ENCODE data around the gene TOMM20L.
A peak's percentile ranks its signal among the peaks of the same experiment; 100 is the strongest.

The TOMM20L gene

DNA sequence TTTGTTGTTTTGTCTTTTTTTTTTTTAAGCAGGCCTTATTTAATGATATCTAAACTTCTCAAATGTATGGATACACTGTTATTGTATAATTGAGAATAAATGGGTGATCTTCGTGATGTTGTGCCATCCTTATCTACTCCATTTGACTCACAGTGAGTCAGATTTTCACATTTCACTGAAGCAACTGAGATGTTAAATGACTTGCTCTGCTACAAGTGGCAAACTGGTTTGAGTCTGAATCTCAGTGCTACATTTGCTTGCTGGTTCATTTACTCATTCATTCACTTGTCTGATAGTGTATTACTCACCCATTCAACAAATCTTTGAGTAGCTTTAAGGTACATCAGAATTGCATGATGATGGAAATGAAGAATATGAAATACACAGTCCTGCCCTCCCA is 34.4 kb downstream of the TOMM20L start:
- H3K4me1 Mint-ChIP-seq = peaks cover 22% of the 10 kb centered on the region
- TF ChIP-seq, protein P1, sequence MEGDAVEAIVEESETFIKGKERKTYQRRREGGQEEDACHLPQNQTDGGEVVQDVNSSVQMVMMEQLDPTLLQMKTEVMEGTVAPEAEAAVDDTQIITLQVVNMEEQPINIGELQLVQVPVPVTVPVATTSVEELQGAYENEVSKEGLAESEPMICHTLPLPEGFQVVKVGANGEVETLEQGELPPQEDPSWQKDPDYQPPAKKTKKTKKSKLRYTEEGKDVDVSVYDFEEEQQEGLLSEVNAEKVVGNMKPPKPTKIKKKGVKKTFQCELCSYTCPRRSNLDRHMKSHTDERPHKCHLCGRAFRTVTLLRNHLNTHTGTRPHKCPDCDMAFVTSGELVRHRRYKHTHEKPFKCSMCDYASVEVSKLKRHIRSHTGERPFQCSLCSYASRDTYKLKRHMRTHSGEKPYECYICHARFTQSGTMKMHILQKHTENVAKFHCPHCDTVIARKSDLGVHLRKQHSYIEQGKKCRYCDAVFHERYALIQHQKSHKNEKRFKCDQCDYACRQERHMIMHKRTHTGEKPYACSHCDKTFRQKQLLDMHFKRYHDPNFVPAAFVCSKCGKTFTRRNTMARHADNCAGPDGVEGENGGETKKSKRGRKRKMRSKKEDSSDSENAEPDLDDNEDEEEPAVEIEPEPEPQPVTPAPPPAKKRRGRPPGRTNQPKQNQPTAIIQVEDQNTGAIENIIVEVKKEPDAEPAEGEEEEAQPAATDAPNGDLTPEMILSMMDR (IDR thresholded peaks at IDR 0.05; ENCODE audit: unreplicated experiment in 3 of 3) = no peak
- no peak overlapping the region for H3K27ac Mint-ChIP-seq
- H3K9me3 Mint-ChIP-seq = no peaks in the 10 kb centered on the region
- H3K36me3 Mint-ChIP-seq (ENCODE audit: low read depth) = peaks cover 25% of the 10 kb centered on the region
- no peaks in the 10 kb centered on the region for H3K27me3 Mint-ChIP-seq (ENCODE audit: low read depth)
- peak overlapping the region; percentile 45 to 69 (median 45) for H3K4me3 Mint-ChIP-seq

DNA sequence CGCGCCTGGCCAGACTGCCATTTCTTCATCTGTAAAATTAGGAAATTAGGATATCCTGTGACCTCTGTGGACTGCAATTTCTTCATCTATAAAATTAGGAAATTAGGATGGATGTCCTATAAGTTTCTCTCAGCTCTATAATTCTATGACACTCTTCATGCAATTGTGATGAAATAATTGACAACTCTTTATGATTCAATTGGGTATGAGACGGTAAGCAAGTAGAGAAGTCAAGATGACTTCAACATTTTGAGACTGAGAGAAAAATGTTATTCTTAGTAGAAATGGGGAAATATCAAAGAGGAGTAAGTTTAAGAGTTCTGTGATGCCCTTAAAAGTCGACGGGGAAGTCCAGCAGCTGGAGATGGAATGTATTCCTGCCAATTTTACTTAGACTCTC is 43.7 kb downstream of the TOMM20L start:
- H3K4me3 Mint-ChIP-seq = no peak overlapping the region
- no peaks in the 10 kb centered on the region for H3K4me1 Mint-ChIP-seq
- no peaks in the 10 kb centered on the region for H3K27me3 Mint-ChIP-seq (ENCODE audit: low read depth)
- TF ChIP-seq, protein P1 (IDR thresholded peaks at IDR 0.05; ENCODE audit: unreplicated experiment in 3 of 3) = no peak
- peaks cover 64% of the 10 kb centered on the region for H3K36me3 Mint-ChIP-seq (ENCODE audit: low read depth)
- no peaks in the 10 kb centered on the region for H3K9me3 Mint-ChIP-seq
- H3K27ac Mint-ChIP-seq = no peak overlapping the region

DNA sequence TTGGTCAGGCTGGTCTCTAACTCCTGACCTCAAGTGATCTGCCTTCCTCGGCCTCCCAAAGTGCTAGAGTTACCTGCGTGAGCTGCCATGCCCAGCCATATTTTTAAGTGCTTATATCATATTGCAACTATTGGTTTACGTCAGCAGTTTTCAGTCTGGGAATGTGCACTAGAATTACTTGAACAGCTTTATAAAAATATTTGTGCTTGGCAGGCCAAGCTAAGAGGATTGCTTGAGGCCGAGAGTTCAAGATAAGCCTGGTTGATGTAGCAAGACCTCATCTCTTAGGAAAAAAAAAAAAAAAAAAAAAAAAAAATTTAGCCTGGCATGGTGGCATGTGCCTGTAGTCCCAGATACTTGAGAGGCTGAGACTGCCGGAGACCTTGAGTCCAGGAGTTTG is 48.9 kb downstream of the TOMM20L start:
- H3K4me1 Mint-ChIP-seq = no peaks in the 10 kb centered on the region
- H3K4me3 Mint-ChIP-seq = no peak overlapping the region
- no peaks in the 10 kb centered on the region for H3K9me3 Mint-ChIP-seq
- TF ChIP-seq, protein P1 (IDR thresholded peaks at IDR 0.05; ENCODE audit: unreplicated experiment in 3 of 3) = no peak
- no peak overlapping the region for H3K27ac Mint-ChIP-seq
- H3K36me3 Mint-ChIP-seq (ENCODE audit: low read depth) = peaks cover 29% of the 10 kb centered on the region
- H3K27me3 Mint-ChIP-seq (ENCODE audit: low read depth) = no peaks in the 10 kb centered on the region

DNA sequence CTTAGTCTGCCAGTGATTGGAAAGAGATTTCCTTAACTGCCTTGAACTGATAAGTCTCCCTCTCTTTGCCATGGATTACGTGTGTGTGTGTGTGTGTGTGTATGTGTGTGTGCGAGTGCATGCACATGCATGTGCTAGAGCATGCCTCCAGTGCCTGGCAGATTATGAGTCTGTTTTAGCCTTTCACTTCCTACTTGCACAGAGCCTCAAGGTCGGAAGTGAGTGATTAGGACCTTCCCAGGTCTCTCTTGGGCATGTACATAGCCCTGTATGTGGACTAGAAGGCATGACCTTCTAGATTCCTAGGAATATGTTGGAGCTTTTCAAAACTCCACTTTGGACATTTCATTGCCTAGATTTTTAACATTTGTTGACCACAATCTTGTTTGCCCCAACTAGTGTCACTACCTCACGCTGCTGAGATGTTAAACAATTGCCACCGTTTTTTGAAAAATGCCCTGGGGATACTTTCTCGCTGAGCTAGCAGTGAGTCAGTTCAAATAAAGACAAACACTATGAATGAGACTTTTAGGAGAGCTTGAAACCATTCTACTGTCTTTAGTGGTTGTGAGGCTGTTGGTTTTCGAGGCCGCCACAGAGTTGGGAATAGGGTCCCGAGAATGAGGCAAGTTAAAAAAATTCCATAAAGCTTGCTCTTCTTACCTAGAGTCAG is 60.0 kb downstream of the TOMM20L start:
- Mint-ChIP-seq H3K27me3 (ENCODE audit: low read depth) (no peaks in the 10 kb centered on the region), H3K4me3 (no peak overlapping the region), H3K9me3 (no peaks in the 10 kb centered on the region), H3K27ac (no peak overlapping the region), H3K4me1 (no peaks in the 10 kb centered on the region), H3K36me3 (ENCODE audit: low read depth) (peaks cover 49% of the 10 kb centered on the region)
- TF ChIP-seq, protein P1 (IDR thresholded peaks at IDR 0.05; ENCODE audit: unreplicated experiment in 3 of 3) = no peak
